Measurements from ENCODE around the gene CCDC186.

CCDC186 gene

DNA sequence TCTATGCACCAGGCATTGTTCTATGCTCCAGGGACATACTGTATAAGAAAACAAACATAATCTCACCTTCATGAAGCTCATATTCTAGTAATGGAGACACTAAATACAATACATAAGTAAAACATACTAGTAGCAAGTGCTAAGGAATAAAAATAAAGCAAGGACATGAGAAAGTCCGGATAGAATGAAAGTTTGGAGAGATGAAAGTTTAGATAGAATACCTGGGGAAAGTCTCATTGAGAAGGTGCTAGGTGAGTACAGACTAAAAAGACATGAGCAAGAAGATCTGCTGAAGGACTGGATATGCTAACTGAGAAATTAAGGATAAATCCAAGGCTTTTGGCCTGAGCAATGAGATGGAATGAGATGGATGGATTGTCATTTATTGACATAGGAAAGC lies 34.0 kb downstream of the CCDC186 start:
- no peak overlapping the region for H3K27ac ChIP-seq
- no peaks in the 10 kb centered on the region for H3K4me1 ChIP-seq (ENCODE audit: low read depth, poor library complexity, severe bottlenecking)
- no peak overlapping the region for H3K4me3 ChIP-seq (IDR thresholded peaks at IDR 0.05; ENCODE audit: insufficient read depth, low read depth, low read length)
- TF ChIP-seq, protein P1, sequence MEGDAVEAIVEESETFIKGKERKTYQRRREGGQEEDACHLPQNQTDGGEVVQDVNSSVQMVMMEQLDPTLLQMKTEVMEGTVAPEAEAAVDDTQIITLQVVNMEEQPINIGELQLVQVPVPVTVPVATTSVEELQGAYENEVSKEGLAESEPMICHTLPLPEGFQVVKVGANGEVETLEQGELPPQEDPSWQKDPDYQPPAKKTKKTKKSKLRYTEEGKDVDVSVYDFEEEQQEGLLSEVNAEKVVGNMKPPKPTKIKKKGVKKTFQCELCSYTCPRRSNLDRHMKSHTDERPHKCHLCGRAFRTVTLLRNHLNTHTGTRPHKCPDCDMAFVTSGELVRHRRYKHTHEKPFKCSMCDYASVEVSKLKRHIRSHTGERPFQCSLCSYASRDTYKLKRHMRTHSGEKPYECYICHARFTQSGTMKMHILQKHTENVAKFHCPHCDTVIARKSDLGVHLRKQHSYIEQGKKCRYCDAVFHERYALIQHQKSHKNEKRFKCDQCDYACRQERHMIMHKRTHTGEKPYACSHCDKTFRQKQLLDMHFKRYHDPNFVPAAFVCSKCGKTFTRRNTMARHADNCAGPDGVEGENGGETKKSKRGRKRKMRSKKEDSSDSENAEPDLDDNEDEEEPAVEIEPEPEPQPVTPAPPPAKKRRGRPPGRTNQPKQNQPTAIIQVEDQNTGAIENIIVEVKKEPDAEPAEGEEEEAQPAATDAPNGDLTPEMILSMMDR (conservative IDR thresholded peaks at IDR 0.05; ENCODE audit: low read depth, low read length) = no peak
- no peak overlapping the region for H3K4me2 ChIP-seq
- no peaks in the 10 kb centered on the region for H4K20me1 ChIP-seq (ENCODE audit: insufficient read depth)
- H3K9ac ChIP-seq = no peak overlapping the region
- no peaks in the 10 kb centered on the region for H3K79me2 ChIP-seq (ENCODE audit: insufficient read depth, low read depth)
- H3K36me3 ChIP-seq (ENCODE audit: insufficient read depth) = no peaks in the 10 kb centered on the region
- H2AFZ ChIP-seq (ENCODE audit: low read depth) = no peak overlapping the region
- no peaks in the 10 kb centered on the region for H3K27me3 ChIP-seq (ENCODE audit: insufficient read depth, low read depth)

DNA sequence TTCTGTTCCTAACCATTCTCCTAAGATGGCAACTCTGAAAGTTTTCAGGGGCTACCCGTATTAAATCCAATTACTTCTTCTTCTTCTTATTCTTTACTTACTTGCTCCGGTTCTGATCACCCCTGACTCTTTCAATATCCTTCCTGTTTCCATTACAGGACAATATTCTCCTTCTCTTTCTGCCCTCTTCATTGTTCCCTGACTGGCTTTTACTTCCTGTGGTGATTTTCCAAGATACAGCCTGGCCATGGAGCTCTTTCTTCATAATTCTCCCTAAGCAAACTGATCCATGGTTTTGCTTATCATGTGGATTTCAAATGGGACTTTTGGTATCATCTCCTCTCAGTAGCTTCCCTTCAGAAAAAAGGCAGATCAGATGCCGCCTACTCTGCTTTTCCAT lies 35.4 kb downstream of the CCDC186 start:
- H3K27ac ChIP-seq = no peak overlapping the region
- H3K4me2 ChIP-seq = no peak overlapping the region
- no peaks in the 10 kb centered on the region for H4K20me1 ChIP-seq (ENCODE audit: insufficient read depth)
- no peaks in the 10 kb centered on the region for H3K4me1 ChIP-seq (ENCODE audit: low read depth, poor library complexity, severe bottlenecking)
- no peak overlapping the region for H3K4me3 ChIP-seq (IDR thresholded peaks at IDR 0.05; ENCODE audit: insufficient read depth, low read depth, low read length)
- no peak overlapping the region for H2AFZ ChIP-seq (ENCODE audit: low read depth)
- H3K79me2 ChIP-seq (ENCODE audit: insufficient read depth, low read depth) = no peaks in the 10 kb centered on the region
- TF ChIP-seq, protein P1 (conservative IDR thresholded peaks at IDR 0.05; ENCODE audit: low read depth, low read length) = no peak
- no peak overlapping the region for H3K9ac ChIP-seq
- H3K27me3 ChIP-seq (ENCODE audit: insufficient read depth, low read depth) = no peaks in the 10 kb centered on the region
- no peaks in the 10 kb centered on the region for H3K36me3 ChIP-seq (ENCODE audit: insufficient read depth)

DNA sequence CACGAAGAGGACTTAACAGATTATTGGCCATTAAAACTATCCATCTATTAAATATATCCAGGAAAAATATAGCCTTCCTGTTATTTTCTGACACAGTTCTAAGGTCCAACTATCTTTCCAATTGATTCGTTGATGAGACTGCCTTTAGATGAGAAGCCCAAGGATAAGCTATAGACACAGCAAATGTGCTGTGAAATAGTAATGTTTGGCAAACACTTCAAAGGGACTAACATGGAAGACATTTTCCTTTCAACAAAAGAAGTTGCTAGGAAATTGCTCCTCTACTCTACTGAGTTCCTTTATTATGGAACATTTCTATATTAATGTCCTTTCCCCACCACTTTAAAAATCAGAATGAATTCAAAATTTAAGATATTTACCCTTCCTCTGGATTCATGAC lies 38.5 kb downstream of the CCDC186 start:
- no peaks in the 10 kb centered on the region for H4K20me1 ChIP-seq (ENCODE audit: insufficient read depth)
- no peak overlapping the region for H3K4me2 ChIP-seq
- no peaks in the 10 kb centered on the region for H3K36me3 ChIP-seq (ENCODE audit: insufficient read depth)

DNA sequence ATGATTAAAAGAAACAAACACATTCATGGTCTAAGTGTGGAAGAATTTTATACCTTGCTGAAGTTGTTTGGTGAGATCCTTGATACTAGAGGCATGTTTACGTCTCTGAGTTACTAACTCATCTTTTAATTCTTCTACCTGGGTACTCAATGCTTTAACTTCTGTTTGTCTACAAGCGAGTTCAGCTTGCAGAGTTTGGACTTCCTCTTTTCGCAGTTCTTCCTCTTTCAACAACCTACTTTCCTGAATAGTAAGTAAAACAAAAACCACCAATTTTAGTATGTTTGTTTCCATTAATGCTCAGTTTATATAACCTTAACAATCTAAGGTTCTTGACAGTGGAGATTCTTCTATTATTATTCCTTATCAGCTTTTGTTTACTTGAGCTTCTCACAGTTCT lies 42.9 kb downstream of the CCDC186 start:
- H3K4me3 ChIP-seq (IDR thresholded peaks at IDR 0.05; ENCODE audit: insufficient read depth, low read depth, low read length) = no peak overlapping the region
- H3K27me3 ChIP-seq (ENCODE audit: insufficient read depth, low read depth) = no peaks in the 10 kb centered on the region
- no peak overlapping the region for H3K9ac ChIP-seq
- no peaks in the 10 kb centered on the region for H3K79me2 ChIP-seq (ENCODE audit: insufficient read depth, low read depth)
- H3K36me3 ChIP-seq (ENCODE audit: insufficient read depth) = no peaks in the 10 kb centered on the region
- no peaks in the 10 kb centered on the region for H3K4me1 ChIP-seq (ENCODE audit: low read depth, poor library complexity, severe bottlenecking)
- H4K20me1 ChIP-seq (ENCODE audit: insufficient read depth) = no peaks in the 10 kb centered on the region
- H2AFZ ChIP-seq (ENCODE audit: low read depth) = no peak overlapping the region
- H3K4me2 ChIP-seq = no peak overlapping the region
- H3K27ac ChIP-seq = no peak overlapping the region
- TF ChIP-seq, protein P1 (conservative IDR thresholded peaks at IDR 0.05; ENCODE audit: low read depth, low read length) = no peak

More for the DNA sequence above, 38.5 kb downstream of the CCDC186 start:
- Histone ChIP-seq H3K9ac (no peak overlapping the region), H3K4me3 (IDR thresholded peaks at IDR 0.05; ENCODE audit: insufficient read depth, low read depth, low read length) (no peak overlapping the region), H3K4me1 (ENCODE audit: low read depth, poor library complexity, severe bottlenecking) (no peaks in the 10 kb centered on the region), H2AFZ (ENCODE audit: low read depth) (no peak overlapping the region), H3K27me3 (ENCODE audit: insufficient read depth, low read depth) (no peaks in the 10 kb centered on the region), H3K27ac (no peak overlapping the region), H3K79me2 (ENCODE audit: insufficient read depth, low read depth) (no peaks in the 10 kb centered on the region)
- TF ChIP-seq, protein P1 (conservative IDR thresholded peaks at IDR 0.05; ENCODE audit: low read depth, low read length) = no peak
